Stimulated activated CD8-positive, alpha-beta memory T cell treated with anti-CD3 and anti-CD28 coated beads, Interleukin-12 subunit alpha, Interleukin-12 subunit beta, amount 100 ng/mL, for 1 hour (primary cell): ENCODE results near the gene B4GALT5.
A peak's percentile ranks its signal among the peaks of the same experiment; 100 is the strongest.

Source experiments
- DNase-seq: peaks from one replicate; pipeline ENCODE4 v3.0.0-alpha.2; 2020; ENCODE audit warnings: low read depth

Gene B4GALT5

GRCh38 chr20:49607568-49607967 lies 106.1 kb downstream of the B4GALT5 start:
- no peak for DNase-seq

GRCh38 chr20:49603209-49603627 lies 110.5 kb downstream of the B4GALT5 start:
- no peak for DNase-seq

- DNase-seq: no peak
Observed at GRCh38 chr20:49602345-49603208, 111.1 kb downstream of the B4GALT5 start.

GRCh38 chr20:49601153-49601924 lies 112.3 kb downstream of the B4GALT5 start:
- DNase-seq: no peak

- no peak for DNase-seq
Observed at GRCh38 chr20:49599746-49600113, 113.9 kb downstream of the B4GALT5 start.

GRCh38 chr20:49597825-49598395 lies 115.8 kb downstream of the B4GALT5 start:
- DNase-seq: no peak

GRCh38 chr20:49595811-49596561 lies 117.7 kb downstream of the B4GALT5 start:
- peak; percentile 20 for DNase-seq

GRCh38 chr20:49595346-49595745 lies 118.3 kb downstream of the B4GALT5 start:
- no peak for DNase-seq

- DNase-seq: no peak
Observed at GRCh38 chr20:49594931-49595315, 118.8 kb downstream of the B4GALT5 start.

- DNase-seq: peak; percentile 8
Observed at GRCh38 chr20:49594143-49594930, 119.3 kb downstream of the B4GALT5 start.

GRCh38 chr20:49593466-49594142 lies 120.1 kb downstream of the B4GALT5 start:
- no peak for DNase-seq

- no peak for DNase-seq
Observed at GRCh38 chr20:49592120-49592519, 121.6 kb downstream of the B4GALT5 start.

GRCh38 chr20:49591217-49591865 lies 122.3 kb downstream of the B4GALT5 start:
- no peak for DNase-seq

- DNase-seq: no peak
Observed at GRCh38 chr20:49590163-49591017, 123.3 kb downstream of the B4GALT5 start.

GRCh38 chr20:49589747-49590146 lies 123.9 kb downstream of the B4GALT5 start:
- no peak for DNase-seq

GRCh38 chr20:49587111-49587570 lies 126.5 kb downstream of the B4GALT5 start:
- DNase-seq: no peak

GRCh38 chr20:49585585-49586245 lies 128.0 kb downstream of the B4GALT5 start:
- DNase-seq: no peak
